K562 (cell line): ENCODE data around the gene KLHL33. TPM values are rescaled to one million over a fixed set of nuclear protein-coding genes. Genes with fewer than 3 reads are reported as not detected.

Source experiments
- HDAC2 ChIP-seq: fragments of 450-650 bp; IDR thresholded peaks from 2 replicates; pipeline ENCODE4 v1.6.1; 2016; ENCODE audit warnings: mild to moderate bottlenecking
- MGA ChIP-seq: fragments of 450-650 bp; IDR thresholded peaks from 2 replicates; pipeline ENCODE4 v1.6.1; 2016; ENCODE audit warnings: mild to moderate bottlenecking, moderate library complexity
- PCBP2 ChIP-seq: fragments of 200-400 bp; formaldehyde crosslinking; IDR thresholded peaks from 2 replicates; pipeline ENCODE4 v1.6.1; 2018; ENCODE audit warnings: low read length, low read depth, mild to moderate bottlenecking, moderate library complexity; ENCODE audit not compliant: poor library complexity, severe bottlenecking
- polyA plus RNA-seq, 8 experiments: library from polyadenylated mRNA; depleted of rRNA in 4 of 8; stranded (reverse) in 5 of 8; unstranded in 3 of 8; fragments of >200 nt; fragmentation: Nextera tagmentation in 2 of 8; fragmentation: Illumina TruSeq in 1 of 8; extraction: Ambion mirVana in 2 of 8; extraction: Trizol in 1 of 8; gene quantifications; 2 replicates each; pipeline versions ENCODE4 v1.2.1 to v1.2.3, GENCODE V29; 2011 to 2014; ENCODE audit warnings: inconsistent platforms in 1 of 8, missing spikeins in 1 of 8
- total RNA-seq, 7 experiments: library from RNA; depleted of rRNA in 6 of 7; stranded (reverse); fragments of >200 nt in 6 of 7; fragmentation: Illumina TruSeq in 2 of 7; extraction: Trizol in 2 of 7; gene quantifications; 2 replicates each; pipeline versions ENCODE4 v1.2.1 to v1.2.3, GENCODE V29; 2011 to 2021; ENCODE audit warnings: low replicate concordance in 1 of 7

Gene KLHL33
- total and polyA plus RNA-seq, 9 of the 15 experiments (the other 6 are each of a cell fraction or from before 2014, with no cell fraction given): 0.04 to 0.27 (median 0.13) TPM; not detected in 6

GRCh38 chr14:20422886-20423285, 13.1 kb downstream of the KLHL33 start (continued):
- TF ChIP-seq MGA: no peak
- TF ChIP-seq HDAC2: no peak
- TF ChIP-seq PCBP2: no peak
